ENCODE results near the gene OTOF.

GRCh38 chr2:26455670-26456439, 22.1 kb downstream of the OTOF start:
- TF ChIP-seq CTCF (IDR thresholded peaks at IDR 0.05) (no peak), POLR2A (IDR thresholded peaks at IDR 0.05) (no peak)

Measured in body of pancreas (tissue), 4 donors.